ENCODE data around the gene ZBTB4.

ZBTB4 gene

GRCh38 chr17:7479213-7480088 lies at the start of gene ZBTB4:
Gene ZBTB4 (minus strand): TSS chr17:7479631. CDS start chr17:7466801, 12,830 bp downstream.
- peak; percentile 53 for DNase-seq (ENCODE audit: low spot score)

- no peak for DNase-seq (ENCODE audit: low spot score)
Observed at GRCh38 chr17:7528842-7529241, 49.4 kb upstream of the ZBTB4 start.

GRCh38 chr17:7523033-7523432 lies 43.6 kb upstream of the ZBTB4 start:
- DNase-seq (ENCODE audit: low spot score), result no peak

GRCh38 chr17:7515911-7516610 lies 36.6 kb upstream of the ZBTB4 start:
- no peak for DNase-seq (ENCODE audit: low spot score)

DNA sequence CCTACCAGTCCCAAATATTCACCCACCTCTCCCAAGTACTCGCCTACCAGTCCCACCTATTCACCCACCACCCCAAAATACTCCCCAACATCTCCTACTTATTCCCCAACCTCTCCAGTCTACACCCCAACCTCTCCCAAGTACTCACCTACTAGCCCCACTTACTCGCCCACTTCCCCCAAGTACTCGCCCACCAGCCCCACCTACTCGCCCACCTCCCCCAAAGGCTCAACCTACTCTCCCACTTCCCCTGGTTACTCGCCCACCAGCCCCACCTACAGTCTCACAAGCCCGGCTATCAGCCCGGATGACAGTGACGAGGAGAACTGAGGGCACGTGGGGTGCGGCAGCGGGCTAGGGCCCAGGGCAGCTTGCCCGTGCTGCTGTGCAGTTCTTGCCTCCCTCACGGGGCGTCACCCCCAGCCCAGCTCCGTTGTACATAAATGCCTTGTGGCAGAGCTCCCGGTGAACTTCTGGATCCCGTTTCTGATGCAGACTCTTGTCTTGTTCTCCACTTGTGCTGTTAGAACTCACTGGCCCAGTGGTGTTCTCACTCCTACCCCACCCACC lies 34.5 kb upstream of the ZBTB4 start:
- DNase-seq (ENCODE audit: low spot score), result no peak

GRCh38 chr17:7512824-7513540 lies 33.6 kb upstream of the ZBTB4 start:
- no peak for DNase-seq (ENCODE audit: low spot score)

DNA sequence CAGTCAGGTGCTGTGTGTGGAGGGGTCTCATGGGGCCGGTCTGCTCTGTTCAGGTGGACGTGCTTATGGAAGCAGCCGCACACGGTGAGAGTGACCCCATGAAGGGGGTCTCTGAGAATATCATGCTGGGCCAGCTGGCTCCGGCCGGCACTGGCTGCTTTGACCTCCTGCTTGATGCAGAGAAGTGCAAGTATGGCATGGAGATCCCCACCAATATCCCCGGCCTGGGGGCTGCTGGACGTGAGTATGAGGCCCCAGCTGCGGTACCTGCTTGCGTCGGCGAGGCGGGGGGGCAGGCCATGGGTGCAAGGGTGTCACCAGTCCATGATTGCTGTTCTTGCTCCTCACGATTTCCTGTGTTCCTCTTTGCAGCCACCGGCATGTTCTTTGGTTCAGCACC lies 32.7 kb upstream of the ZBTB4 start:
- DNase-seq (ENCODE audit: low spot score), result no peak

DNA sequence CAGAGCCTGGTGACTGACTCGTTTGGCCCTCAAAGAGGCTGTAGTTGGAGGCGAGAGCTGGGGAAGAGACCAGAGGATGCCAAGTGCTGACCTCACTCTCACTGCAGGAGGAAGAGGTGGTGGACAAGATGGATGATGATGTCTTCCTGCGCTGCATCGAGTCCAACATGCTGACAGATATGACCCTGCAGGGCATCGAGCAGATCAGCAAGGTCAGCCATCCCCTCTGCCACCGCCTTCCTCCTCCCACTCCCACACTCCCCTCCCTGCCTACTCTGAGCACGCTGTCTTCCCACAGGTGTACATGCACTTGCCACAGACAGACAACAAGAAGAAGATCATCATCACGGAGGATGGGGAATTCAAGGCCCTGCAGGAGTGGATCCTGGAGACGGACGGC lies 31.7 kb upstream of the ZBTB4 start:
- no peak for DNase-seq (ENCODE audit: low spot score)

DNA sequence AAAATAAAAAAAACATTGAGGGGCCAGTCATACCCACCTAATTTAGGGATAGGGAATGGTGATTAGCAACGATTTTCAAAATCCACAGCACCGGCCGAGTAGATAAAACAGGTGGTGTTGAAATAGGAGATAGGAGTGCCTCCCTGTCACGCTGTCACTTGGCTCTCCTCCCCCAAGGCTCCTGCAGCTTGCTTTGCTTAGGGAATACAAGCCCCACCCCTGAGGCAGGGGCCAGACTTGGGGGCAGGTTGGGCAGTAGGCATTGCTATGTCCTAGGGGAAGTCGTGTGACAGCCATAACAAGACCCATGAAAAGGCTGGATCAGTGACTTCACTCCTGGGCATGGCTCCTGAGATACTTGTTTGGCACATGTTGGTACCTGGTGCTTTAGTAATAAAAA lies 30.5 kb upstream of the ZBTB4 start:
- DNase-seq (ENCODE audit: low spot score), result no peak

GRCh38 chr17:7508846-7509245 lies 29.4 kb upstream of the ZBTB4 start:
- DNase-seq (ENCODE audit: low spot score), result no peak

- DNase-seq (ENCODE audit: low spot score), result no peak
Observed at GRCh38 chr17:7508145-7508544, 28.7 kb upstream of the ZBTB4 start.

GRCh38 chr17:7503521-7503920 lies 24.1 kb upstream of the ZBTB4 start:
- no peak for DNase-seq (ENCODE audit: low spot score)

DNA sequence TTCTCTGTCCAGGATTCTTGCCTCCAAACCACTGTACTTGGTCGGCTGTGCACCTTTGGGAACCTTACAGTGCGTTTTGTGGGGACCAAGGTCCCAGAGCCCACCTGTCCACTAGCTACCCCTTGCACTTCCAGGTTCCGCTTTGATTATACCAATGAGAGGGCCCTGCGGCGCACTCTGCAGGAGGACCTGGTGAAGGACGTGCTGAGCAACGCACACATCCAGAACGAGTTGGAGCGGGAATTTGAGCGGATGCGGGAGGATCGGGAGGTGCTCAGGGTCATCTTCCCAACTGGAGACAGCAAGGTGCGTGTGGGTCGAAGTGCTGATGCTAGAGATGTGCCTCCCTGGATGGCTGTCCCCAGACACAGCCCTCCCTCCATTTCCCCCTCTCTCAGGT lies 23.6 kb upstream of the ZBTB4 start:
- no peak for DNase-seq (ENCODE audit: low spot score)

DNA sequence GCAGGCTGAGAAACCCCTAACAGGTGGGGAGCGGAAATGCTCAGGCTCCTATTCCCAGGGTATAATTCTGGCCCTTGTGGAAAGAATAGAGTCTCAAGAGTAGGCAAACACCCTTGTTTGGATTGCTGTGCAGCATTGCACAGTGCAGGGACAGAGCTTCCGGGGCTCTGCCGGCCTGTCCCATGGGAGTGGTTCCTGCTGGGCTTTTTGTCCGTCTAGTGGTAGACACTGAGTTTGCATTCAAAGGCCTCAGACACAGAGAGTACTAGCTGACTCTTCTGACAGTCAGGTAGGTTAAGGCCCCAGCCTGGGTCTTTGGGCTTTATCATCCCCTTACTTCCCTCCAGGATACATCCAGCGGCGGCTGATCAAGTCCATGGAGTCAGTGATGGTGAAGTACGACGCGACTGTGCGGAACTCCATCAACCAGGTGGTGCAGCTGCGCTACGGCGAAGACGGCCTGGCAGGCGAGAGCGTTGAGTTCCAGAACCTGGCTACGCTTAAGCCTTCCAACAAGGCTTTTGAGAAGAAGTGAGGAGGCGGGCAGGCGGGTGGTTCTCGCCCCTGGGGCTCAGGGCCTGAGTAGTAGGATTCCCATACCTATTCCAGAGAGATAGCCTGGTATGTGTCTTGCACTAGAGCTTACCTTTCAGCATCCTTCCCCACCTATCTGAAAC lies 22.9 kb upstream of the ZBTB4 start:
- no peak for DNase-seq (ENCODE audit: low spot score)

DNA sequence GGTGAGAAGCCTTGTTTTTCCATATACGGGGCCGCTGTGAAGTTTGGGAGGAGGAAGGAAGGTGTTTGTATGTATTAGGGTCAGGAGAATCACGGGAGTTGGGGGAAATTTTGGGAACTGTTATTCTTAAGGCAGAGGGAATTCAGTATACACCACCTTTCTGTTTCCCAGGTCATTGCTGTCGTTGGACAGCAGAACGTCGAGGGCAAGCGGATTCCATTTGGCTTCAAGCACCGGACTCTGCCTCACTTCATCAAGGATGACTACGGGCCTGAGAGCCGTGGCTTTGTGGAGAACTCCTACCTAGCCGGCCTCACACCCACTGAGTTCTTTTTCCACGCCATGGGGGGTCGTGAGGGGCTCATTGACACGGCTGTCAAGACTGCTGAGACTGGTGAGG lies 22.3 kb upstream of the ZBTB4 start:
- no peak for DNase-seq (ENCODE audit: low spot score)

GRCh38 chr17:7499161-7499560 lies 19.7 kb upstream of the ZBTB4 start:
- DNase-seq (ENCODE audit: low spot score), result no peak

- no peak for DNase-seq (ENCODE audit: low spot score)
Observed at GRCh38 chr17:7497636-7498035, 18.2 kb upstream of the ZBTB4 start.

DNA sequence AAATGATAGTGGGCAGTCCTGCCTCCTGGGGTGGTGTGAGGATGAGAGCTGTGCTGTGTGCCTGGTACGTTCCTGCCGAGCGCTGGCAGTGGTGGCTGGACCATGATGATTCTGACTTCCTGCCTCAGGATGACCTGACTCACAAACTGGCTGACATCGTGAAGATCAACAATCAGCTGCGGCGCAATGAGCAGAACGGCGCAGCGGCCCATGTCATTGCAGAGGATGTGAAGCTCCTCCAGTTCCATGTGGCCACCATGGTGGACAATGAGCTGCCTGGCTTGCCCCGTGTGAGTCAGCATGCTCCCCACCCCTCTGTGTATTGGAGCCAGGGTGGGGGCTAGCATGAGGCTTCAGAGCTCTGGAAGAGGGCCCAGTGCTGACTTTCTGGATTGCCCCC lies 17.8 kb upstream of the ZBTB4 start:
- DNase-seq (ENCODE audit: low spot score), result no peak

GRCh38 chr17:7496470-7497183 lies 17.2 kb upstream of the ZBTB4 start:
- no peak for DNase-seq (ENCODE audit: low spot score)

DNA sequence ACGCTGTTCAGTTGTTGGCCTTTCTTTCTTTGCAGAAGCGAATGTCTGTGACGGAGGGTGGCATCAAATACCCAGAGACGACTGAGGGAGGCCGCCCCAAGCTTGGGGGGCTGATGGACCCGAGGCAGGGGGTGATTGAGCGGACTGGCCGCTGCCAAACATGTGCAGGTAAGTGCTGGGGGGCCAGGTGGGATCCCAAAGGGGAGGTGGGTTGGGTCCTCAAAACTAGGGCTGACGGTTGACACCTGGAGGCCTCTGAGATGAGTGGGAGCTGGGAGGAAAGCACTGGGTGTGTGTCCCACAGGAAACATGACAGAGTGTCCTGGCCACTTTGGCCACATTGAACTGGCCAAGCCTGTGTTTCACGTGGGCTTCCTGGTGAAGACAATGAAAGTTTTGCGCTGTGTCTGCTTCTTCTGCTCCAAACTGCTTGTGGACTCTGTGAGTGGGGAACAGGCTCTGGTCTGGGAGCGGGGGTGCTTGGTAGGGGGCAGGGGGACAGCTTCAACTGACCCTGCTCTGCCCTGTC lies 16.5 kb upstream of the ZBTB4 start:
- no peak for DNase-seq (ENCODE audit: low spot score)

DNA sequence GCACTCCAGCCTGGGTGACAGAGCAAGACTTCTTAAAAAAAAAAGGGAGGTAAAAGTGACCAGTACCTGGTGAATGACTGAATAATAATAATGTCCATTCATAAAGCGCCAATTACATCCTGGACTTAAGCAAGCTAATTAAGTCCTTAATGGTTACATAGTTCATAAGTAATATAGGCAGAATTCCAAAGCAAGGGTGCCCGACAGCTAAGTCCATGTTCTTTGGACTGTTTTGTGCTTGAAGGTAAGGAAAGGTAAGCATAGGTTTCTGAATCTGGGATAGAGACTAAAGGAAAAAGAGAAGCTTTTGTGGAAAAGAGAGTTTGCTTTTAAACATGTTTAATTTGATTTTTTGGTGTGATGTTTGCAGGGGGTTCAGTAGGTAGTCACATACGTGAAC lies 14.5 kb upstream of the ZBTB4 start:
- no peak for DNase-seq (ENCODE audit: low spot score)
